ENCODE measurements around the gene MEIG1.

DNA sequence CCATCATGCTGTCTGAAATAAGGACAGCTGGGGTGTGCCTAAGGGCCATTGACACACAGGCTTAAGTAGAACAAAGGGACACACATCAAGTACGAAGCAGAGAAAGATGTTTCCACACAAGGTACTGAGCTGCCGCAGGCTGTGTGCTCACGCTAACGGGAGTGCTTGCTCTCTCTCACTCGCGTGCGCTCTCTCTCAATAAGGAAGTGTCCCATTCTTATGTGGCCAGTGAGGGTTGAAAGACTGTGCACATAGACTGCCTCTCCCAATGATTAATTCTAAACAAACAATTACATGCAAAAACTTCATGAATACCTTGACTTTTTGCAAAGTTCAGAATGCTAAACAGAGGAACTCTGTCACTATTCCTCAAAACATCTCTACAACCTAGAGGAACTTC, 35.2 kb upstream of the MEIG1 start:
- TF ChIP-seq, protein P1, sequence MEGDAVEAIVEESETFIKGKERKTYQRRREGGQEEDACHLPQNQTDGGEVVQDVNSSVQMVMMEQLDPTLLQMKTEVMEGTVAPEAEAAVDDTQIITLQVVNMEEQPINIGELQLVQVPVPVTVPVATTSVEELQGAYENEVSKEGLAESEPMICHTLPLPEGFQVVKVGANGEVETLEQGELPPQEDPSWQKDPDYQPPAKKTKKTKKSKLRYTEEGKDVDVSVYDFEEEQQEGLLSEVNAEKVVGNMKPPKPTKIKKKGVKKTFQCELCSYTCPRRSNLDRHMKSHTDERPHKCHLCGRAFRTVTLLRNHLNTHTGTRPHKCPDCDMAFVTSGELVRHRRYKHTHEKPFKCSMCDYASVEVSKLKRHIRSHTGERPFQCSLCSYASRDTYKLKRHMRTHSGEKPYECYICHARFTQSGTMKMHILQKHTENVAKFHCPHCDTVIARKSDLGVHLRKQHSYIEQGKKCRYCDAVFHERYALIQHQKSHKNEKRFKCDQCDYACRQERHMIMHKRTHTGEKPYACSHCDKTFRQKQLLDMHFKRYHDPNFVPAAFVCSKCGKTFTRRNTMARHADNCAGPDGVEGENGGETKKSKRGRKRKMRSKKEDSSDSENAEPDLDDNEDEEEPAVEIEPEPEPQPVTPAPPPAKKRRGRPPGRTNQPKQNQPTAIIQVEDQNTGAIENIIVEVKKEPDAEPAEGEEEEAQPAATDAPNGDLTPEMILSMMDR (IDR thresholded peaks at IDR 0.05) = no peak
- no peak for TF ChIP-seq EZH2 (IDR thresholded peaks at IDR 0.05)
